SU-DHL-6 (cell line): ENCODE results near the gene MIEF1.

Source experiments
- H2AFZ ChIP-seq: fragments of 200-600 bp; sonication (generic); 2 replicates; pipeline ENCODE4 v1.6.1; 2014; ENCODE audit warnings: low read depth, mild to moderate bottlenecking, moderate library complexity, mixed read lengths, antibody characterized with exemption, low read length; ENCODE audit not compliant: severe bottlenecking
- H3F3A ChIP-seq: fragments of 200-600 bp; shearing (Covaris generic); 2 replicates; pipeline ENCODE4 v1.6.0; 2016; ENCODE audit warnings: antibody characterized with exemption, mild to moderate bottlenecking; ENCODE audit not compliant: insufficient read depth
- H3K27ac ChIP-seq: fragments of 200-600 bp; sonication (generic); 2 replicates; pipeline ENCODE4 v1.5.1; 2016; ENCODE audit warnings: low read depth, mild to moderate bottlenecking, low read length, moderate library complexity, mixed read lengths
- H3K27me3 ChIP-seq: fragments of 200-600 bp; sonication (generic), shearing (Covaris generic); 2 replicates; pipeline ENCODE4 v1.6.0; 2014; ENCODE audit warnings: mild to moderate bottlenecking, low read length
- H3K36me3 ChIP-seq: fragments of 200-600 bp; sonication (generic); 2 replicates; pipeline ENCODE4 v1.6.1; 2014; ENCODE audit warnings: mild to moderate bottlenecking, low read length, mixed read lengths
- H3K4me2 ChIP-seq: fragments of 300-600, 200-600 bp; shearing (Covaris generic), sonication (generic); 2 replicates; pipeline ENCODE4 v1.6.0; 2014; ENCODE audit warnings: low read length, low read depth, mild to moderate bottlenecking; ENCODE audit not compliant: poor library complexity, severe bottlenecking
- H3K4me3 ChIP-seq: fragments of 200-600 bp; sonication (generic); 2 replicates; pipeline ENCODE4 v1.5.1; 2014; ENCODE audit warnings: antibody characterized with exemption, low read length, mild to moderate bottlenecking, mixed read lengths; ENCODE audit not compliant: insufficient read depth, poor library complexity, severe bottlenecking
- H3K79me2 ChIP-seq: fragments of 200-600 bp; sonication (generic); 2 replicates; pipeline ENCODE4 v1.6.1; 2014; ENCODE audit warnings: mild to moderate bottlenecking, low read length, moderate library complexity; ENCODE audit not compliant: insufficient read depth
- H3K9ac ChIP-seq: fragments of 200-600 bp; sonication (generic); 2 replicates; pipeline ENCODE4 v1.7.0; 2014; ENCODE audit warnings: mild to moderate bottlenecking, low read length
- H3K9me2 ChIP-seq: fragments of 200-600 bp; sonication (generic); replicated peaks from 2 replicates; pipeline ENCODE4 v1.6.1; 2014; ENCODE audit warnings: low read length; ENCODE audit not compliant: insufficient read depth
- H3K9me3 ChIP-seq: fragments of 200-600 bp; sonication (generic); 2 replicates; pipeline ENCODE4 v1.6.1; 2014; ENCODE audit warnings: low read length, mixed read lengths; ENCODE audit not compliant: insufficient read depth
- H4K20me1 ChIP-seq: fragments of 200-600 bp; sonication (generic); 2 replicates; pipeline ENCODE4 v1.6.1; 2014; ENCODE audit warnings: low read depth, mild to moderate bottlenecking, antibody characterized with exemption, low read length, moderate library complexity, mixed read lengths
- EZH2phosphoT487 ChIP-seq: fragments of 200-600 bp; sonication (generic), shearing (Covaris generic); conservative IDR thresholded peaks from 2 replicates; pipeline ENCODE4 v1.6.1; 2018; ENCODE audit warnings: mild to moderate bottlenecking, antibody characterized with exemption, low read length, moderate library complexity, mixed read lengths
- TF ChIP-seq, protein P1 (sequence below): fragments of 200-600 bp; sonication (generic); IDR thresholded peaks from one replicate; pipeline ENCODE4 v1.5.1; 2017; ENCODE audit warnings: antibody characterized with exemption, mild to moderate bottlenecking, low read length, moderate library complexity; ENCODE audit not compliant: insufficient read depth, poor library complexity, severe bottlenecking

MIEF1 gene

DNA sequence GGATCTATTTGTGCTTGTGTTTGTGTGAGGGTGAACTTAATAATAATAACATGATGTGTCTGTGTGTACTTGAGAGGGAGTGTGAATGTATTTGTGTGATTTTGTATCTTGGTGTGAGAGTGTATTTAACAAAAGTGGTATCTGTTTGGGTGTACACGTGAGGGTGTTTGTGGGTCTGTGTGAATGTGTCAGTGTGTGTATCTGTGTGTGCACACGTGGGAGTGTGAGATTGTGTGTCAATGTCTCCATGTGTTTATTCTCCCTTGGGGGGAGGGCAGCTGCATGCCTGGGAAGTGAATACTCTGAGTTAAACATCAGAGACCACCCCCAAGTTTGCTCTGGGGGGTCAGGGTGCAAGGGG is 45.5 kb downstream of the MIEF1 start:
- no peaks in the 10 kb centered on the region for H3K9me2 ChIP-seq
- H3K9ac ChIP-seq = no peak overlapping the region
- H3K27me3 ChIP-seq = no peaks in the 10 kb centered on the region
- no peaks in the 10 kb centered on the region for H3K36me3 ChIP-seq
- H3K79me2 ChIP-seq = no peaks in the 10 kb centered on the region
- H3K9me3 ChIP-seq = no peaks in the 10 kb centered on the region
- H3K4me3 ChIP-seq = no peak overlapping the region
- no peak overlapping the region for H2AFZ ChIP-seq
- no peaks in the 10 kb centered on the region for H3F3A ChIP-seq
- no peaks in the 10 kb centered on the region for H4K20me1 ChIP-seq
- H3K27ac ChIP-seq = no peak overlapping the region
- no peak overlapping the region for H3K4me2 ChIP-seq
- TF ChIP-seq, protein P1, sequence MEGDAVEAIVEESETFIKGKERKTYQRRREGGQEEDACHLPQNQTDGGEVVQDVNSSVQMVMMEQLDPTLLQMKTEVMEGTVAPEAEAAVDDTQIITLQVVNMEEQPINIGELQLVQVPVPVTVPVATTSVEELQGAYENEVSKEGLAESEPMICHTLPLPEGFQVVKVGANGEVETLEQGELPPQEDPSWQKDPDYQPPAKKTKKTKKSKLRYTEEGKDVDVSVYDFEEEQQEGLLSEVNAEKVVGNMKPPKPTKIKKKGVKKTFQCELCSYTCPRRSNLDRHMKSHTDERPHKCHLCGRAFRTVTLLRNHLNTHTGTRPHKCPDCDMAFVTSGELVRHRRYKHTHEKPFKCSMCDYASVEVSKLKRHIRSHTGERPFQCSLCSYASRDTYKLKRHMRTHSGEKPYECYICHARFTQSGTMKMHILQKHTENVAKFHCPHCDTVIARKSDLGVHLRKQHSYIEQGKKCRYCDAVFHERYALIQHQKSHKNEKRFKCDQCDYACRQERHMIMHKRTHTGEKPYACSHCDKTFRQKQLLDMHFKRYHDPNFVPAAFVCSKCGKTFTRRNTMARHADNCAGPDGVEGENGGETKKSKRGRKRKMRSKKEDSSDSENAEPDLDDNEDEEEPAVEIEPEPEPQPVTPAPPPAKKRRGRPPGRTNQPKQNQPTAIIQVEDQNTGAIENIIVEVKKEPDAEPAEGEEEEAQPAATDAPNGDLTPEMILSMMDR = no peak
- TF ChIP-seq EZH2phosphoT487 = no peak

DNA sequence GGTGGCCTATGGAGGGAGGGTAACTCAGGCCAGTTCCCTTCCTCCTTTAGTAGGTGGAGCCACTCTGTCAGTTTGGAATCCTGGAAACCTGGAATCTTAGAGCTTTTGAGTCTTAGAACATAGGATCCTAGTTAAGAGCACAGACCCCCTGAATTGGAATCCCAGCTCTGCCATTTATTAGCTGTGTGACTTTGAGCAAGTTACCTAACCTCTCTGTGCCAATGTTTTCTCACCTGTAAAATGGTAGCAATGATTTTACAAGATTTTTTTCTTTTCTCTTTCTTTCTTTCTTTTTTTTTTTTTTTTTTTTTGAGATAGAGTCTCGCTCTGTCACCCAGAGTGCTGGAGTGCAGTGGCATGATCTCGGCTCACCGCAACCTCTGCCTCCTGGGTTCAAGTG is 51.3 kb downstream of the MIEF1 start:
- Histone ChIP-seq H3K9me2 (no peaks in the 10 kb centered on the region), H3K4me2 (no peak overlapping the region), H3K9ac (no peak overlapping the region), H4K20me1 (no peaks in the 10 kb centered on the region), H3K4me3 (no peak overlapping the region), H3K27ac (no peak overlapping the region), H3K36me3 (no peaks in the 10 kb centered on the region), H2AFZ (no peak overlapping the region), H3F3A (no peaks in the 10 kb centered on the region), H3K79me2 (no peaks in the 10 kb centered on the region), H3K27me3 (no peaks in the 10 kb centered on the region), H3K9me3 (no peaks in the 10 kb centered on the region)
- TF ChIP-seq EZH2phosphoT487 = no peak
- TF ChIP-seq, protein P1 = no peak

DNA sequence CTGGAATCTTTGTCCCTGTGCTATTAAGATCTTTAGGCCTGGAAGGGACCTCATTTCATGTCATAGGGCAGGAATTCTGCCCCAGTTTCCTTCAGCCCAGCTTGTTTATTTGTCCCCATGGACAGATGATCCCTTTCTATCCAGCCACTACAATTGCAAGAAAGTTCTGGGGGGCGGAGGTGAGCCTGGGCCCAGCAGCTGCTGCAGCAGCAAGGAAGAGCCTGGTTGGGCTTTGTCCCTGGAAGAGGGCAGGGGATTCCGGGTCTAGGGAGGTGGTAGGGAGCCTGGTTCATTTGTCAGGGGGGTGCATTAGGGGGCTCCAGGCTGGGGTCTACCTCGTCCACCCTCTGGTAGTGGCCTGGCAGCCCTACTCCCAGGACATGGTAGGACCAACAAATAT is 52.1 kb downstream of the MIEF1 start:
- H3K27ac ChIP-seq = no peak overlapping the region
- no peaks in the 10 kb centered on the region for H3K36me3 ChIP-seq
- H3K9me3 ChIP-seq = no peaks in the 10 kb centered on the region
- H2AFZ ChIP-seq = no peak overlapping the region
- H3K9ac ChIP-seq = no peak overlapping the region
- TF ChIP-seq, protein P1 = no peak
- TF ChIP-seq EZH2phosphoT487 = no peak
- H3K9me2 ChIP-seq = no peaks in the 10 kb centered on the region
- H3F3A ChIP-seq = no peaks in the 10 kb centered on the region
- H4K20me1 ChIP-seq = no peaks in the 10 kb centered on the region
- H3K79me2 ChIP-seq = no peaks in the 10 kb centered on the region
- H3K27me3 ChIP-seq = no peaks in the 10 kb centered on the region
- no peak overlapping the region for H3K4me2 ChIP-seq
- no peak overlapping the region for H3K4me3 ChIP-seq
